ENCODE results near the gene SPEN.
"Not testable (repeated sequence)": the region's sequence is repeated elsewhere in the genome, so short reads cannot be mapped to it uniquely, and the experiment has no call there.

Gene SPEN

DNA sequence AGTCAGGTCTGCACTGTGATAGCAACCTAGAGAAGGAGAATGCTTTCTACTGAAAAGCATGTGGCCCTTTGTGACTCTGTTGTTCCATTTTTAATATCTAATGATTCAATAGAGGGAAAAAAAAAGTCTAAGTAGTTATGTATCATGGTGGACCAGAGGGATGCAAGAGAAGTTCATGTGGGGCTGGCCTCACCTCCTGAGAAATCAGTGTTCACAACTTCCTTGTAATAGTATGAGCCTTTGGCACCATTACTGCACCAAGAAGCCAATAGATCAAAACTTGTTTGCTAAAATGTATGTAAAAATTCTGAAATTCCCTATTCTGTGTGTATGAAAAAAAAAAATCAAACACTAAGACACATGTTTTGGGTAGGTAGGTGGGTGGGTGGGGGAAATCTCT is 123.4 kb downstream of the SPEN start:
- H3K27me3 ChIP-seq (ENCODE audit: control insufficient read depth, insufficient read depth, low read length): no peaks in the 10 kb centered on the region
- H3K36me3 ChIP-seq (ENCODE audit: control insufficient read depth, insufficient read depth, low read length): no peaks in the 10 kb centered on the region
- peaks cover 10% of the 10 kb centered on the region for H3K4me1 ChIP-seq (ENCODE audit: control insufficient read depth, insufficient read depth, low read length)

GRCh38 chr1:15972409-15972808 is 124.9 kb downstream of the SPEN start:
- Histone ChIP-seq H3K9ac (ENCODE audit: low read length) (no peak overlapping the region), H3K9me3 (ENCODE audit: control insufficient read depth, low read length) (no peaks in the 10 kb centered on the region), H3K27me3 (ENCODE audit: control insufficient read depth, insufficient read depth, low read length) (no peaks in the 10 kb centered on the region), H3K4me3 (ENCODE audit: low read length) (no peak overlapping the region), H3K36me3 (ENCODE audit: control insufficient read depth, insufficient read depth, low read length) (no peaks in the 10 kb centered on the region), H3K4me1 (ENCODE audit: control insufficient read depth, insufficient read depth, low read length) (peaks cover 12% of the 10 kb centered on the region)

More for the DNA sequence above, 123.4 kb downstream of the SPEN start:
- H3K9ac ChIP-seq (ENCODE audit: low read length): no peak overlapping the region
- no peaks in the 10 kb centered on the region for H3K9me3 ChIP-seq (ENCODE audit: control insufficient read depth, low read length)
- H3K4me3 ChIP-seq (ENCODE audit: low read length): no peak overlapping the region

GRCh38 chr1:15973772-15974171 is 126.3 kb downstream of the SPEN start:
- Histone ChIP-seq H3K36me3 (ENCODE audit: control insufficient read depth, insufficient read depth, low read length) (no peaks in the 10 kb centered on the region), H3K9ac (ENCODE audit: low read length) (no peak overlapping the region), H3K27me3 (ENCODE audit: control insufficient read depth, insufficient read depth, low read length) (no peaks in the 10 kb centered on the region), H3K4me3 (ENCODE audit: low read length) (no peak overlapping the region), H3K4me1 (ENCODE audit: control insufficient read depth, insufficient read depth, low read length) (peaks cover 12% of the 10 kb centered on the region), H3K9me3 (ENCODE audit: control insufficient read depth, low read length) (no peaks in the 10 kb centered on the region)

DNA sequence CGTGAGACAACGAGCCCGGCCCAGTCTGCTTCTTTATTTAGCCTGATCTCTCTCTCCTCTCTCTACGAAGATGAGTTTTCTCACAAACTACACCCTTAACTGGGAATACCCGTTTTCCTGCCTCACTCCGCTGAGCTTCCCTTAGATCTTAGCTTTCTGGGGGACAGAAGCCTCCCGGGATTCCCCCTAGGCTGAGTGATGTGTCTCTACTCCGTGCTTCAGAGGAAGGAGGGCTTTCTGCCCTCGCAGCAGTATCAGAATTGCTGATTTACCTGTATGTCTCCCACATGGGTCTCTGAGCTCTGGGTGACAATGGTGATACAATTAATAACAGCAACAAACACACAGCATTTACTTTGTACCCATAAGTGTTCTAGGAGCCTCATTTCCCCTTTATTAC is 127.3 kb downstream of the SPEN start:
- H3K4me1 ChIP-seq (ENCODE audit: control insufficient read depth, insufficient read depth, low read length): peaks cover 12% of the 10 kb centered on the region
- H3K4me3 ChIP-seq (ENCODE audit: low read length): peak overlapping the region; percentile 54
- no peaks in the 10 kb centered on the region for H3K9me3 ChIP-seq (ENCODE audit: control insufficient read depth, low read length)
- peak overlapping the region; percentile 62 for H3K9ac ChIP-seq (ENCODE audit: low read length)
- no peaks in the 10 kb centered on the region for H3K27me3 ChIP-seq (ENCODE audit: control insufficient read depth, insufficient read depth, low read length)
- H3K36me3 ChIP-seq (ENCODE audit: control insufficient read depth, insufficient read depth, low read length): no peaks in the 10 kb centered on the region

DNA sequence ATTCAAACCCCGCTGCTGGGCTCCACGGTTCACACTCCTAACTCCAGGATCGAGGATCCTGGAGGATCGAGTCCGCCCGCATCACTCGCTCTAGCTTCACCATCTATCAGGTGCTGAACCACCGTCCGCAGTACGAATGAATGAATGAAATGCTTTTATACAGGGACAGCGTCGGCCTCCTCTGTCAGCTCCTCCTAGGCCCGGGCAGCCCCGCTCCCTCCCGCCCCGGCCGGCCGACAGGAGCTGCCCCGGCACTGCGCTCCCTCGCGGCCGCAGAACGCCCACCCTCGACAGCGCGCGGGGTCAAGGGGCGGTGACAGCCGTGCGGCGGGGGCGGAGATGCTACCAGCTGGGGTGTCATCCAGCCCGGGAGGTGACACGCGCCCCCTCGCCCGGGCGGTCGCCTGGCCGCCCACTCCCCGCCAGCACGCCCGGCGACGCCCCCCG is 127.9 kb downstream of the SPEN start:
- peak overlapping the region; percentile 54 for H3K4me3 ChIP-seq (ENCODE audit: low read length)
- H3K36me3 ChIP-seq (ENCODE audit: control insufficient read depth, insufficient read depth, low read length): no peaks in the 10 kb centered on the region
- peaks cover 12% of the 10 kb centered on the region for H3K4me1 ChIP-seq (ENCODE audit: control insufficient read depth, insufficient read depth, low read length)
- H3K9ac ChIP-seq (ENCODE audit: low read length): peak overlapping the region; percentile 62
- H3K27me3 ChIP-seq (ENCODE audit: control insufficient read depth, insufficient read depth, low read length): no peaks in the 10 kb centered on the region
- H3K9me3 ChIP-seq (ENCODE audit: control insufficient read depth, low read length): no peaks in the 10 kb centered on the region

- H3K27me3 ChIP-seq (ENCODE audit: control insufficient read depth, insufficient read depth, low read length): no peaks in the 10 kb centered on the region
- peak within 1 kb of the TSS; percentile 54 for H3K4me3 ChIP-seq (ENCODE audit: low read length)
- no peaks in the 10 kb centered on the region for H3K9me3 ChIP-seq (ENCODE audit: control insufficient read depth, low read length)
- no peaks in the 10 kb centered on the region for H3K36me3 ChIP-seq (ENCODE audit: control insufficient read depth, insufficient read depth, low read length)
- H3K4me1 ChIP-seq (ENCODE audit: control insufficient read depth, insufficient read depth, low read length): peaks cover 12% of the 10 kb centered on the region
- peak within 1 kb of the TSS; percentile 62 for H3K9ac ChIP-seq (ENCODE audit: low read length)
Observed at GRCh38 chr1:15975805-15976680, 128.5 kb downstream of the SPEN start, which contains the start of gene ZBTB17. TSS of gene ZBTB17 (minus strand) at chr1:15976101. CDS start at chr1:15948495, 27,606 bp downstream.

GRCh38 chr1:15977947-15978346 is 130.4 kb downstream of the SPEN start:
- H3K4me1 ChIP-seq (ENCODE audit: control insufficient read depth, insufficient read depth, low read length): peaks cover 12% of the 10 kb centered on the region
- not testable (repeated sequence) for H3K27me3 ChIP-seq (ENCODE audit: control insufficient read depth, insufficient read depth, low read length); H3K9me3 ChIP-seq (ENCODE audit: control insufficient read depth, low read length); H3K36me3 ChIP-seq (ENCODE audit: control insufficient read depth, insufficient read depth, low read length); H3K9ac ChIP-seq (ENCODE audit: low read length); H3K4me3 ChIP-seq (ENCODE audit: low read length)

GRCh38 chr1:15981679-15982078 is 134.2 kb downstream of the SPEN start:
- no peaks in the 10 kb centered on the region for H3K36me3 ChIP-seq (ENCODE audit: control insufficient read depth, insufficient read depth, low read length)
- no peaks in the 10 kb centered on the region for H3K9me3 ChIP-seq (ENCODE audit: control insufficient read depth, low read length)
- no peaks in the 10 kb centered on the region for H3K4me1 ChIP-seq (ENCODE audit: control insufficient read depth, insufficient read depth, low read length)
- no peak overlapping the region for H3K4me3 ChIP-seq (ENCODE audit: low read length)
- no peak overlapping the region for H3K9ac ChIP-seq (ENCODE audit: low read length)
- H3K27me3 ChIP-seq (ENCODE audit: control insufficient read depth, insufficient read depth, low read length): no peaks in the 10 kb centered on the region

- Histone ChIP-seq H3K9ac (ENCODE audit: low read length) (no peak overlapping the region), H3K36me3 (ENCODE audit: control insufficient read depth, insufficient read depth, low read length) (no peaks in the 10 kb centered on the region), H3K4me3 (ENCODE audit: low read length) (no peak overlapping the region), H3K4me1 (ENCODE audit: control insufficient read depth, insufficient read depth, low read length) (no peaks in the 10 kb centered on the region), H3K9me3 (ENCODE audit: control insufficient read depth, low read length) (no peaks in the 10 kb centered on the region), H3K27me3 (ENCODE audit: control insufficient read depth, insufficient read depth, low read length) (no peaks in the 10 kb centered on the region)
Observed at GRCh38 chr1:15983275-15983674, 135.8 kb downstream of the SPEN start.

- Histone ChIP-seq H3K4me1 (ENCODE audit: control insufficient read depth, insufficient read depth, low read length) (no peaks in the 10 kb centered on the region), H3K36me3 (ENCODE audit: control insufficient read depth, insufficient read depth, low read length) (no peaks in the 10 kb centered on the region), H3K27me3 (ENCODE audit: control insufficient read depth, insufficient read depth, low read length) (no peaks in the 10 kb centered on the region), H3K4me3 (ENCODE audit: low read length) (no peak overlapping the region), H3K9ac (ENCODE audit: low read length) (no peak overlapping the region), H3K9me3 (ENCODE audit: control insufficient read depth, low read length) (no peaks in the 10 kb centered on the region)
Observed at GRCh38 chr1:15985611-15986297, 138.2 kb downstream of the SPEN start.

DNA sequence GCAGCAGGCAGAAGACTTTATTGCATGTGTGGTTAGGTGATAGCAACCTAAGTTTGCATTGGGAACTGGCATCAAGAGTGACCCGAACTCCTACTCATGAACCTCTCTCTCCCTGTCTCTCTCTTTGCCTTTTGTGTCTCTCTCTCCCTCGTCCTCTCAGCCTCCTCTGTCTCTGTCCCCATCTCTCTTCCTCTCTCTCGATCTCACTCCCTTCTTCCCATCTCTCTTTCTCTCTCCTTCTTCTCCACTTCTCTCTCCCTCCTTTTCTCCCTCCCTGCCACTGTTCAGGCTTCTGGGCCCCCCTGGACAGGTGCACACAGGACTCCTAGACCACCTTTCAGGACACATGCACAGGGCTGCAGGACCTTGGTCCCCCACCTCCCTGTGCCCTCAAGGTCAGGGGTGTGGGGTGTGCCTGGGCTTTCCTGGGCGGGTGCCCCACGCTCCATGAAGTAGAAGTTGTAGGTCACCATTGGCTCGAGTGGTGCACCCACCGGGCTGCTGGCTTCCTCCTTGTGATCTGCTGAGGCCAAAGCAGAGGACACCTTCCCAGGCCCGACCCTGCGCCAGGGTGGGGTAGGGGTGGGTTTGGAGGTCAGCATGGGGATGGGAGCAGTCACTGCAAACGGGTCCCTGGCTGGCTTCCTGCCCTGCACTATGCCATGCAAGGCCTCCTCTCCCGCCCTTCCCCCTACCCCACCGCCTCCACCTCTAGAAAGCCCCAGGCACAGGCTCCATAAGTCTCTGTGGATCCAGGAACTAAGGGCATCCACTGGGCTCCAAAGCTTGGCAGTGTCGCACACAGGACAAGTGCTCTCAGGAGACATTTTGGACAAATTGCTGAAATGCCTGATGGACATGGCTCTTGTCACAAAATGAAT is 141.6 kb downstream of the SPEN start:
- H3K4me1 ChIP-seq (ENCODE audit: control insufficient read depth, insufficient read depth, low read length): no peaks in the 10 kb centered on the region
- H3K4me3 ChIP-seq (ENCODE audit: low read length): no peak overlapping the region
- peaks cover 2% of the 10 kb centered on the region for H3K27me3 ChIP-seq (ENCODE audit: control insufficient read depth, insufficient read depth, low read length)
- H3K9me3 ChIP-seq (ENCODE audit: control insufficient read depth, low read length): no peaks in the 10 kb centered on the region
- no peak overlapping the region for H3K9ac ChIP-seq (ENCODE audit: low read length)
- H3K36me3 ChIP-seq (ENCODE audit: control insufficient read depth, insufficient read depth, low read length): no peaks in the 10 kb centered on the region

Data from mucosa of stomach (tissue), 1 donor.